GM12878 (cell line): ENCODE results near the gene FAM193A. TPM values are rescaled to one million over a fixed set of nuclear protein-coding genes. Genes with fewer than 3 reads are reported as not detected.

Source experiments
- ATAC-seq: fragments of 200-7000 bp; cut with Tn5 transposase; 3 replicates; pipeline ENCODE4 v1.9.1; 2020; ENCODE audit warnings: mild to moderate bottlenecking, moderate library complexity
- BruUV-seq: library from RNA; stranded (reverse); fragments of 400-500 nt; replicated peaks from 2 replicates; lab custom pipeline; 2021; lab: Mats Ljungman, UMichigan
- CTCF ChIA-PET: fragments of 300-600 bp; sonication (Branson Sonifier 250); formaldehyde crosslinking; extraction: SDS; loops from one replicate; lab custom pipeline; 2021; ENCODE audit warnings: inconsistent platforms; lab: Yijun Ruan, JAX
- POLR2A ChIA-PET: fragments of 350-600 bp; formaldehyde crosslinking; extraction: SDS; loops from one replicate; lab custom pipeline; 2021; ENCODE audit warnings: inconsistent platforms; lab: Charles Lee
- RAD21 ChIA-PET: fragments of 300-600 bp; sonication (Branson Sonifier 250); formaldehyde crosslinking; loops from one replicate; lab custom pipeline; 2023; ENCODE audit warnings: antibody characterized with exemption; ENCODE audit not compliant: unreplicated experiment; lab: Charles Lee
- SMC1A ChIA-PET: fragments of 300-600 bp; sonication (Branson Sonifier 250); formaldehyde crosslinking; loops from one replicate; lab custom pipeline; 2023; ENCODE audit not compliant: unreplicated experiment, uncharacterized antibody; lab: Charles Lee
- DNase-seq: peaks from one replicate; pipeline ENCODE4 v3.0.0-alpha.2; 2011; ENCODE audit warnings: low read depth, low spot score
- FAIRE-seq: peaks from 3 replicates; lab custom pipeline; 2011; peaks lifted over from hg19 to GRCh38; lab: Jason Lieb, UNC
- H2AFZ ChIP-seq: 2 replicates; pipeline ENCODE4 v1.6.0; 2011; ENCODE audit warnings: low read depth, low read length, control low read depth; ENCODE audit not compliant: control insufficient read depth
- H3K27ac ChIP-seq: 2 replicates; pipeline ENCODE4 v1.5.1; 2011; ENCODE audit warnings: control low read depth; ENCODE audit not compliant: control insufficient read depth, insufficient read depth
- H3K27me3 ChIP-seq, 2 experiments: replicated peaks in 1 of 2; 2 replicates each; pipeline versions ENCODE4 v1.6.0 to v1.6.1; 2011; ENCODE audit warnings: low read length in 1 of 2; ENCODE audit not compliant: control insufficient read depth in 2 of 2, insufficient read depth in 2 of 2
- H3K36me3 ChIP-seq, 2 experiments: 2 replicates each; pipeline ENCODE4 v1.5.1; 2011; ENCODE audit warnings: low read length in 1 of 2; ENCODE audit not compliant: control insufficient read depth in 2 of 2, insufficient read depth in 2 of 2
- H3K4me1 ChIP-seq: 2 replicates; pipeline ENCODE4 v1.6.1; 2011; ENCODE audit warnings: mild to moderate bottlenecking, low read length, moderate library complexity, mixed read lengths; ENCODE audit not compliant: control insufficient read depth, insufficient read depth
- H3K4me2 ChIP-seq: 2 replicates; pipeline ENCODE4 v1.6.0; 2011; ENCODE audit warnings: control low read depth; ENCODE audit not compliant: control insufficient read depth, insufficient read depth
- H3K4me3 ChIP-seq: fragments of 200-600 bp; sonication (generic); 2 replicates; pipeline ENCODE4 v1.5.1; 2016
- H3K79me2 ChIP-seq: 2 replicates; pipeline ENCODE4 v1.6.0; 2011; ENCODE audit warnings: low read length; ENCODE audit not compliant: control insufficient read depth, insufficient read depth
- H3K9ac ChIP-seq: 2 replicates; pipeline ENCODE4 v1.8.0; 2011; ENCODE audit warnings: low read length, control low read depth, mixed read lengths; ENCODE audit not compliant: control insufficient read depth, insufficient read depth
- H3K9me3 ChIP-seq: replicated peaks from 3 replicates; pipeline ENCODE4 v1.5.1; 2011; ENCODE audit warnings: mild to moderate bottlenecking, low read length; ENCODE audit not compliant: control insufficient read depth, insufficient read depth
- H4K20me1 ChIP-seq: 2 replicates; pipeline ENCODE4 v1.6.0; 2011; ENCODE audit not compliant: control insufficient read depth, insufficient read depth
- CREB1 ChIP-seq: IDR thresholded peaks from 2 replicates; pipeline ENCODE4 v1.6.1; 2012; ENCODE audit warnings: low read depth, mild to moderate bottlenecking, inconsistent platforms
- CTCF ChIP-seq, 3 experiments: IDR thresholded peaks in 2 of 3; conservative IDR thresholded peaks in 1 of 3; 2 replicates each; pipeline ENCODE4 v1.5.1; 2011; ENCODE audit warnings: low read depth in 3 of 3, low read length in 3 of 3, mild to moderate bottlenecking in 3 of 3, control low read depth in 2 of 3, moderate library complexity in 2 of 3, inconsistent platforms in 1 of 3, mixed read lengths in 1 of 3; ENCODE audit not compliant: control insufficient read depth in 2 of 3, insufficient read depth in 1 of 3; ENCODE audit errors: extremely low read depth in 1 of 3
- E4F1 ChIP-seq: fragments of 450-650 bp; IDR thresholded peaks from 2 replicates; pipeline ENCODE4 v1.6.1; 2018; ENCODE audit warnings: borderline replicate concordance, mild to moderate bottlenecking; ENCODE audit not compliant: partially characterized antibody
- ESRRA ChIP-seq: IDR thresholded peaks from 2 replicates; pipeline ENCODE4 v1.6.1; 2012; ENCODE audit warnings: mild to moderate bottlenecking, low read length, improper control_type of control experiment
- HCFC1 ChIP-seq: fragments of 150-350 bp; IDR thresholded peaks from 2 replicates; pipeline ENCODE4 v1.6.1; 2014; ENCODE audit warnings: low read length
- KLF5 ChIP-seq: fragments of 450-650 bp; IDR thresholded peaks from 2 replicates; pipeline ENCODE4 v1.6.1; 2014; ENCODE audit warnings: mild to moderate bottlenecking; ENCODE audit not compliant: partially characterized antibody
- NFIC ChIP-seq: IDR thresholded peaks from 2 replicates; pipeline ENCODE4 v1.6.1; 2012; ENCODE audit warnings: low read depth, mild to moderate bottlenecking, inconsistent platforms, low read length, moderate library complexity
- NR2C2 ChIP-seq: IDR thresholded peaks from 2 replicates; pipeline ENCODE4 v1.6.1; 2011; ENCODE audit warnings: borderline replicate concordance, low read depth; ENCODE audit not compliant: control insufficient read depth, insufficient read length
- NR2F1 ChIP-seq: fragments of 450-650 bp; conservative IDR thresholded peaks from 2 replicates; pipeline ENCODE4 v1.6.1; 2017; ENCODE audit warnings: mild to moderate bottlenecking
- PAX5 ChIP-seq: IDR thresholded peaks from 2 replicates; pipeline ENCODE4 v1.6.1; 2011; ENCODE audit warnings: low read depth, low read length, borderline replicate concordance
- RAD51 ChIP-seq: fragments of 450-650 bp; IDR thresholded peaks from 2 replicates; pipeline ENCODE4 v1.6.1; 2016; ENCODE audit warnings: moderate library complexity, mild to moderate bottlenecking, inconsistent platforms
- RUNX3 ChIP-seq: IDR thresholded peaks from 2 replicates; pipeline ENCODE4 v1.6.1; 2012; ENCODE audit warnings: low read length, inconsistent platforms
- SMC3 ChIP-seq: IDR thresholded peaks from 2 replicates; pipeline ENCODE4 v1.6.1; 2011; ENCODE audit warnings: low read length, improper control_type of control experiment, borderline replicate concordance
- TBL1XR1 ChIP-seq: IDR thresholded peaks from 2 replicates; pipeline ENCODE4 v1.6.1; 2012; ENCODE audit warnings: low read depth, low read length, improper control_type of control experiment
- TCF7 ChIP-seq: IDR thresholded peaks from 2 replicates; pipeline ENCODE4 v1.6.1; 2014; ENCODE audit warnings: antibody characterized with exemption, borderline replicate concordance
- YBX1 ChIP-seq: fragments of 450-650 bp; IDR thresholded peaks from 2 replicates; pipeline ENCODE4 v1.6.1; 2016; ENCODE audit warnings: antibody characterized with exemption
- WGBS: methylation state at CpG from one replicate; pipeline ENCODE4 v1.1.6; 2016; ENCODE audit warnings: low lambda C conversion rate; ENCODE audit not compliant: insufficient replicate concordance, insufficient coverage; ENCODE audit errors: missing lambda C conversion rate; 5-methylcytosine and 5-hydroxymethylcytosine counted together
- in situ Hi-C: fragments of 300-500 bp; cut with MboI; formaldehyde crosslinking; loops from 9 replicates; pipeline ENCODE4 v1.14.3; 2018; ENCODE audit warnings: mixed read lengths
- intact Hi-C: fragments of 100-400 bp; cut with micrococcal nuclease; formaldehyde crosslinking; loops from one replicate; pipeline ENCODE4 v1.14.2; 2022; ENCODE audit not compliant: unreplicated experiment
- polyA plus RNA-seq, 11 experiments: library from polyadenylated mRNA; depleted of rRNA in 4 of 11; unstranded in 6 of 11; stranded (reverse) in 5 of 11; fragments of >200 nt; fragmentation: Nextera tagmentation in 4 of 11; fragmentation: Illumina TruSeq in 1 of 11; extraction: Ambion mirVana in 4 of 11; extraction: Trizol in 1 of 11; gene quantifications; 1 replicate in 1 of 11; 2 replicates in 10 of 11; pipeline versions ENCODE4 v1.2.1 to v1.2.3, GENCODE V29; 2011 to 2016; ENCODE audit warnings: inconsistent platforms in 2 of 11, missing spikeins in 2 of 11, low read depth in 1 of 11
- total RNA-seq, 4 experiments: library from RNA; depleted of rRNA in 3 of 4; stranded (reverse); fragments of >200 nt in 3 of 4; fragmentation: Illumina TruSeq in 1 of 4; extraction: Trizol in 1 of 4; gene quantifications; 2 replicates each; pipeline versions ENCODE4 v1.2.1 to v1.2.3, GENCODE V29; 2013 to 2021

FAM193A gene
- total and polyA plus RNA-seq, 10 of the 15 experiments (the other 5 are each of a cell fraction or from before 2014, with no cell fraction given), result 0.52 to 23.3 (median 7.4) TPM

- no peak for TF ChIP-seq RAD51
- no peak for TF ChIP-seq CTCF (IDR thresholded peaks at IDR 0.05 in 2 of 3, conservative IDR thresholded peaks at IDR 0.05 in 1 of 3; ENCODE audit: control insufficient read depth in 2 of 3, extremely low read depth in 1 of 3, insufficient read depth in 1 of 3, low read depth in 3 of 3, low read length in 3 of 3)
- TF ChIP-seq, all 136 proteins: peak for 0
Measured at GRCh38 chr4:2576290-2576689, 39.8 kb downstream of the FAM193A start (continued).

- in situ Hi-C loops (no loop called here), intact Hi-C loops (no loop called here)
- Histone ChIP-seq H3K4me2 (no peak overlapping the region), H3K4me3 (no peak overlapping the region), H2AFZ (no peak overlapping the region), H3K27ac (no peak overlapping the region), H3K27me3 (no peaks in the 10 kb centered on the region), H3K36me3 (no peaks in the 10 kb centered on the region), H3K9me3 (peaks cover 7% of the 10 kb centered on the region), H4K20me1 (no peaks in the 10 kb centered on the region; the same call in 1 of the 2 replicates), H3K4me1 (no peaks in the 10 kb centered on the region), H3K79me2 (peaks cover 66% of the 10 kb centered on the region), H3K9ac (no peak overlapping the region)
- no TSS peak for BruUV-seq
- SMC1A ChIA-PET, result interaction anchor here (0.6 kb wide), 1 partner anchor 20 kb away, joined by 3 read pairs; no protein-coding TSS in a partner anchor
- POLR2A ChIA-PET, result interaction anchor here (0.5 kb wide), 1 partner anchor 376 kb away, joined by 9 read pairs; no protein-coding TSS in a partner anchor
- DNase-seq, result no peak
- no peak for ATAC-seq
- no peak for FAIRE-seq
- RAD21 ChIA-PET, result interaction anchor here (0.6 kb wide), 1 partner anchor 78 kb away, joined by 3 read pairs; no protein-coding TSS in a partner anchor
- 99% methylated on average over 4 of the region's 4 CpGs for WGBS
- CTCF ChIA-PET, result interaction anchor here (0.7 kb wide), 1 partner anchor 21 kb away, joined by 3 read pairs; no protein-coding TSS in a partner anchor
- no peak for TF ChIP-seq TCF7
- TF ChIP-seq TBL1XR1, result no peak
- TF ChIP-seq KLF5, result no peak
- TF ChIP-seq RUNX3, result no peak
- TF ChIP-seq NR2F1, result no peak
- TF ChIP-seq PAX5, result no peak
- no peak for TF ChIP-seq CREB1
- no peak for TF ChIP-seq NR2C2
- TF ChIP-seq YBX1, result no peak
- TF ChIP-seq ESRRA, result no peak
- TF ChIP-seq SMC3, result no peak
- TF ChIP-seq E4F1, result no peak
- no peak for TF ChIP-seq HCFC1
- no peak for TF ChIP-seq NFIC
Measured at GRCh38 chr4:2578106-2578505, 41.7 kb downstream of the FAM193A start.
